GM19025 (cell line): ENCODE data around the gene NEO1.

Source experiments
- ATAC-seq: cut with Tn5 transposase; IDR thresholded peaks from one replicate; pipeline ENCODE4 v1.9.1; 2021; ENCODE audit warnings: mild to moderate bottlenecking, low read depth, moderate library complexity; ENCODE audit not compliant: unreplicated experiment

NEO1 gene

GRCh38 chr15:73324496-73325170 is 272.4 kb downstream of the NEO1 start:
- ATAC-seq, result no peak

GRCh38 chr15:73325191-73325861 is 273.1 kb downstream of the NEO1 start:
- no peak for ATAC-seq

GRCh38 chr15:73326157-73326556 is 273.9 kb downstream of the NEO1 start:
- no peak for ATAC-seq

- no peak for ATAC-seq
Observed at GRCh38 chr15:73328149-73328820, 276.0 kb downstream of the NEO1 start.

- no peak for ATAC-seq
Observed at GRCh38 chr15:73328981-73329380, 276.7 kb downstream of the NEO1 start.

DNA sequence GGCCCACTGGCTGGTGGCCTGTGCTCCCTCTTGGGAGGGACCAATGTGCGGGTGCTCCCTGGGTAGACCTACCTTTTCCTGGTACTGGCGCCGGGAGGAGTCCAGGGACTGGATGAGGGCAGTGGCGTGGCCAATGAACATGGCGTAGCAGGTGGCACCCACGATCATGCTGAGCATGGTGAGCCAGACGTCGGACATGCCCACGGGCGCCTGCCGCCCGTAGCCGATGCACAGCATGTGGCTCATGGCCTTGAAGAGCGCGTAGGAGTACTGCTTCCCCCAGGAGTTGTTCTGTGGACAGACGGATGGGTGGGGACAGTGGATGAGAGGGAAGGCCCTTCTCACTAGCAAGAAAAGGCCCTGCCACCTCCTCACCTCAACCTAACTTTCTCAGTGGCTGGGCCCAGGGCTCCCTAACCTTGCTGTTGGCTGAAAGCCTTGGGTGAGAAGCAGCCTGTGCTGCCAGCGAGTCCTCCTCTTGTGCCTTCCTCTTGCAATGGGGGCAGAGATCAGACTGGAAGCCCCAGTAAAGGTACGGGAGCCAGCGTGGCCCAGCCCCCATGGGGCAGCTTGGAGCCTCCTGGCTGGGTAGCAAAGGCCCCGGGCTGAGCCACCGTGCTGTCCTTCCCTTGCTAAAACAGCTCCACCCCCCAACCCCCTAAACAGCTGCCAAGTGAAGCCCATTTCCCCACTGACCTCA is 277.4 kb downstream of the NEO1 start:
- no peak for ATAC-seq

DNA sequence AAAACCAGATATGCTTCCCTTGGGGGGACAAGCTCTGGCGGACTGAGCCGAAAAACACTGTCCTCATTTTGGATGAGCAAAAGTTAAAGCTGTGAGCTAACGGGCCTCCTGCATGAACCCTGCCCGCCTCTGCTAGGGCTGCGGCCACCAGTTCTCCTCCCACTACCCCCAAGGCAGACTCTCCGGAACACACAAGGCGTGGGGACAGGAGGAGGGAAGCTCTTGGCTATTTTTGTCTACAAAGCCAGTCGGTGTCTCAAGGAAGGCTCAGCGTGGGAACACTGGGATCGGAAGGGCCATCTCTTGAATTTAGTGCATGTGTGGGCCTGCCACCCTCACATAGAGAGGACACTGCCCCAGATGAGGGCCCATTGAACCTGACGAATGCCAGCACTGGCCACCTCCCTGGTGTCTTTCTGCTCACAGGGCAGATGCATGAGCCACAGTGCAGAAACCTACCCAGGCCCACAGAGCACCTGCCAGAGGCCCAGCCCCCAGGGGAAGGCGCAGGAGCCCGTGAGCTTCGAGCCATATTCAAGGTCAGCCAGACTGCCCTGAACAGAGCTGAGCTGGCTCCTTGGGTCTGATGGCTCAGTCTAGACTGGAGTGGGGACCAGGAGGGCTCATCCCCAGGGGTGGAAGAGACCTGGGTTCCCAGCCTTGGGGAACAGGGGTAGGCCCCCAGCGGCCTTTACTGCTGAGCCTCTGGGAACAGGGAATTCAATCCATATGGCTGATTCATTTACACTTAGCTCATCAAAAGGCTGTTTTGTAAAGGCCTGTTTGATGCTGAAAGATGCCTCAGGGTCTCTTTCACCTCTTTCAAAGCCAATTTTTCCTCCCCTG is 278.2 kb downstream of the NEO1 start:
- no peak for ATAC-seq

DNA sequence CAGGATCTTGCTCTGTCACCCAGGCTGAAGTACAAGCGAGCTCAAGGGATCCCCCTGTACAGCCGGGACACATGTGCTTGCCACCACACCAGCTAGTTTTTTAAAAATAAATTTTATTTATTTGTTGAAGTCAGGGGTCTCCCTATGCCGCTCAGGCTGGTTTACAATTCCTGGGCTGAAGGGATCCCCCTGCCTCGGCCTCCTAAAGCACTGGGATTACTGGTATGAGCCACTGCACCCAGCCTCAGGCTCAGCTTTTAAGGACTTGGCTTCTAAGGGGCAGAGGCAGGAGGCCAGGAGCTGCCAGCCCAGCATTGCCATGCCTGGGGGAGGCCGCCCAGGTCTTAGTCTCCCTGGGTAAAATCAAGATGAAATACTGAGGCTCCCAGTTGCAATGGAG is 279.2 kb downstream of the NEO1 start:
- no peak for ATAC-seq

DNA sequence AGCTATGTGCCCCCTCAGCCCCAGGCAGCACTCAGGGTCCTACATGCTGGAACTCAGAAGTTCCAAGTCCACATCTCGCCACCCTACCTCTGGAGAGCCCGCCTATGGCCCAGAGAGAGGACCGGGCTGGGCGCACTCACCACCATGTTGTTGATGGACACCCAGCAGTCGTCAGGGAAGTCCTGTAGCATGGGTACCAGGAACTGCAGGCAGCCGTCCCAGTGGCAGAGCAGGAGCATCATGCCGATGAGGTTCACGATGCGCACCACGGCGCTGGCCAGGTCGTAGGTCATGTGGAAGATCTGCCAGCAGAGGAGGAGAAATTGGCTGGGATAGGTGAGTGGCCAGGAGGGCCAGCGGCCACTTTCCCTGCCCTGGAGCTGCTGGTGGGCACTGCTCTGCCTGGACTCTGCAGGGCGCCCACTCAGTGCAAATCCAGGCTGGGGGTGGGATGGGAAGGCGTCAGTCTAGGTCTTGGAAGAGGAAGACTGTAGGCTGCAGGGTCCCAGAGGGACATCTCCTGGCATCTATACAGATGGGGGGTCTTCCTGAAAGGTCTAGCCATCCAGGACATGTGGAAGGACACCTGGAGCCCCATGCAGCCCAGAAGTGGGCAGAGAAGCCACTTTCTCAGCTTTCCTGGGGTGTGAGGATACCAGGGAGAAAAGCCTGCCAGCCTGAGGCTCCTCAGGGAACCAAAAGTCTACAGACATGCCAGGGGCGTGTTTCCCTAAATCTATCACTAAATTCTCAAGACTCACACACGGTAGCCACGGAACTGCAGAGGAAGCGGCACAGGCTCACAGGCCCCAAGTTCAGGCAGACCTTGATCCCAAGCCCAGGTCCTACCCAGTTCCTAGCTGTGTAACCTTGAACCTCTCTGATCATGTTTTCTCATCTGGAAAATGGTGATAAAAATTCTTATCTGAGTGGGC is 280.0 kb downstream of the NEO1 start:
- ATAC-seq, result no peak

- ATAC-seq, result no peak
Observed at GRCh38 chr15:73333001-73333400, 280.7 kb downstream of the NEO1 start.

- ATAC-seq, result no peak
Observed at GRCh38 chr15:73334086-73334485, 281.8 kb downstream of the NEO1 start.

DNA sequence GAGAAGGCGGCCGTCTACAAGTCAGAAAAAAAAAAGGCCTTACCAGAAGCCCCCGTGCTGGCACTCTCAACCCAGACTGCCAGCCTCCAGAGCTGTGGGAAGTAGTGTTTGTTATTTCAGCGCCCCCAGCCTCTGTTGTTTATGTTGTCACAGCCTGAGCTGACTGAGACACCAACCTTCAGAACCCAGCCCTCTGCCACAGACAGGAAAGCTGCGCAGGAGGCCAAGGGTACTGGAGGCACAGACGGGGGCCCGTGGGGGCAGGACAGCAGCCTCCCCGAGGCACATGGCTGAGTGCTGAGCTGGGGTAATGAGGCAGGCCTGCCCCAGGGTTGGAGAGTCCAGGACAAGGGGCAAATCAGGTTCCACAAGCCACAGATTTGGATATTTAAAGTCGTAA is 282.8 kb downstream of the NEO1 start:
- no peak for ATAC-seq

- no peak for ATAC-seq
Observed at GRCh38 chr15:73335471-73335870, 283.2 kb downstream of the NEO1 start.

DNA sequence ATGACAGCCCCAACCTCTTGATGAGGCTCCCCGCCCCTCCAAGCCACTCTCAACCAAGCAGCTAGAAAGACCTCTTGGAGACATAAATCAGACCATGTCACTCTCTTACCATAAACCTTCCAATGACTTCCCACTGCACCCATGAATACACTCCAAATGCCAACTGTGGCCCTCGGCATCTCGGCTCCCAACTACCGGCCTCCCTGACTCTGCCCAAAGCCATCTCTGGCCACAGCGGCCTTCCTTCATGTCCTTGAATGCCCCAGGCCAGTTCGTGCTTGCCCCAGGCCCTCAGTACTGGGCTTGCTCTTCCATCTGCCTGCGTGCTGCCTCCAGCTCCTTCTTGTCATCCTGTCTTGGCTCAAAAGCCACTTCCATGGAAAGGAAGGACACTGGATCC is 284.5 kb downstream of the NEO1 start:
- ATAC-seq, result no peak

DNA sequence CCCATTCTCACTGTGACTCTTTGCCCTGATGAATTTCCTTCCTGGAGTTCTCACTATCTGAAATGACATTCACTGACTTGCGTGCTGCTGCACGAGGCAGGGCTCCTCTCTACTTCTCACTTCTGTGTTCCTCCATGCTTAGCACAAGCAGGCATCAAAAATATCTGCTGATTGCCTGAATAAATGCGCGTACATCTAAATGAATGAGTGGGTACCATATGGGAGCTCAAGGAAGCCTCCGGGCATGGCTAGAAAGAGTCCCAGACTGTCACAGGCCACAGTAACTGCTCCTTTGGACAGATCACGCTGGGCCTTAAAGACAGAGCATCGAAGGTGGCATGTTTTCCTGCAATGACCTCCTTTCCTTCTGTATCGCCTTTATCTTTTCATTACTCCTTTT is 284.9 kb downstream of the NEO1 start:
- no peak for ATAC-seq

GRCh38 chr15:73338058-73338457 is 285.8 kb downstream of the NEO1 start:
- no peak for ATAC-seq

DNA sequence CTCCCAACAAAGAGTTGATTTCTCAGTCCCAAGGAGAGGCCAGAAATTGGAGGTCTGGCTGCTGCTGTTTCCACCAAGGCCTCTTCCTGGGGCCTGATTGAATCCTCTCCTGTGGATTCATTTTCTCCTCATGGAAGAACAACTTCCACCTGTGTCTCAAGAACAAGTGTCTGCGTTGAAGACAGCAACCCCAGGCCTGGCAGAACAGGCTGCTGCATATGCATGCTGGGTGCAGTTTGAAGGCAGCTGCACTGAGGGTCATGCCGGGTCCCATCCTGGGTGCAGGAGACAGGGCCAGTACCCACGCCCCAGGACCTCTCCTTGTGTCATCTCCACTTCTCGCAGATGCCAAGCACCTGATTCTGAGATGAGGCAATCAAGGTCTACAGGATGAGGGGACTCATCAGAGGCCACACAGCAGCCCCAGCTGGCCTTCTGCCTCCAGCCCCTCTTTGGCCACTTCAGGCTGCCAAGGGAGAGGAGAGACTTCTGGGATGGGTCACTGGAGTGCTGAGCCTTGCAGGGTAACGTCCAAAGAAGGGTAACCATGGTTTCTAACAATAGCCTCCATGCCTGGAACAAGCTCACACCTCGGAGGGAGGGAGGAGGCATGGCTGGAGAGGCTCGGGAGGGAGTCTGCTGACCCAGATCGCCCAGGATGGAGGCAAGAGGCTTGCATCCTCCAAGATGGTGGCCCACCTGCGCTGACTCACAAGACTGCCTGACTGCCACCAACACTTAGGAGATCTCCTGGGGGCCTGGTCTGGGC is 286.5 kb downstream of the NEO1 start:
- no peak for ATAC-seq

DNA sequence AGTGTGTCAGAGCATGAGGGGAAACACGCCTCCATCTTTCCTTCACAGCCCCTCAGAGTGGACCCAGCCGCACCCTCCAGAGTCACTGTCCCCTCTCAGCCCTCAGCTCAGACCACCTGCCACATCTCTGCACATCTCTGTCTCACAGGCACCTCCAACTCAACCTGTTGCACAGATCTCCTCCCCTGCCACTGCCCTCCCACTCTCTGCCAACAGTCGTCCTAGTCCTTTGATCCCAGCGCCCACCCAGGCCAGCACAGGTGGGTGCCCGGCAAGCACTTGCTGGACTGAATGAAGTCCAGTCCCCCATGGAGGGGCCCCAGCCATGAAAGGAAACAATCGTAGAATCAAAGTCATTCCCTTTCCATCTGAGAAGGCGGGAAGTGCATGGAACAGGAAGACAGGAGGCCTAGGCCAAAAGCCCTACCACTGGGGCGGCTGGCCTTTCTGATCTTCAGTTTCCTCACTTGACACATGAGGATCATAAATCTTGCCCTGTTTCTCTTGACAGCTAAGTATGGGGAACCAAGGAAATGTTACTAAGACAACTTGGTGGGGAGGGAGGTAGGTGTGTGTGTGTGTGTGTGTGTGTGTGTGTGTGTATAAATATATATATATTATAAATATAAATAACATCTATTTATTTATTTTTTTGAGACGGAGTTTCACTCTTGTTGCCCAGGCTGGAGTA is 288.4 kb downstream of the NEO1 start:
- no peak for ATAC-seq
